22Rv1 (cell line): Measurements from ENCODE around the gene NSMCE1.
"Not testable (repeated sequence)": the region's sequence is repeated elsewhere in the genome, so short reads cannot be mapped to it uniquely, and the experiment has no call there.

Source experiments
- H3K27ac ChIP-seq: fragments of 450-650 bp; 2 replicates; pipeline ENCODE4 v1.5.1; 2017
- CTCF ChIP-seq: fragments of 450-650 bp; IDR thresholded peaks from 2 replicates; pipeline ENCODE4 v1.5.1; 2017; ENCODE audit warnings: mild to moderate bottlenecking
- ZFX ChIP-seq: fragments of 450-650 bp; IDR thresholded peaks from 2 replicates; pipeline ENCODE4 v1.6.1; 2017; ENCODE audit warnings: antibody characterized with exemption, borderline replicate concordance

Gene NSMCE1

GRCh38 chr16:27273670-27274423 lies 5.3 kb upstream of the NSMCE1 start:
- TF ChIP-seq ZFX (no peak), CTCF (no peak)
- no peak overlapping the region for H3K27ac ChIP-seq

- no peak overlapping the region for H3K27ac ChIP-seq
- TF ChIP-seq CTCF: no peak
These were observed 4.7 kb upstream of the NSMCE1 start for GRCh38 chr16:27273330-27273669.

GRCh38 chr16:27272697-27273096 lies 4.1 kb upstream of the NSMCE1 start:
- not testable (repeated sequence) for H3K27ac ChIP-seq

- no peak overlapping the region for H3K27ac ChIP-seq
- TF ChIP-seq ZFX (no peak), CTCF (no peak)
These were observed 3.5 kb upstream of the NSMCE1 start for GRCh38 chr16:27272076-27272475.

- no peak overlapping the region for H3K27ac ChIP-seq
- TF ChIP-seq ZFX: no peak
- no peak for TF ChIP-seq CTCF
These were observed 1.8 kb upstream of the NSMCE1 start for GRCh38 chr16:27270349-27270748.

- H3K27ac ChIP-seq: peak overlapping the region; percentile 41; the same call in 1 of the 2 replicates
- TF ChIP-seq CTCF (no peak), ZFX (no peak)
These were observed 953 bp upstream of the NSMCE1 start for GRCh38 chr16:27269300-27270150.

- TF ChIP-seq ZFX (no peak), CTCF (no peak)
- H3K27ac ChIP-seq: no peak overlapping the region
These were observed 1.4 kb downstream of the NSMCE1 start for GRCh38 chr16:27267037-27267677.
